ENCODE data around the gene ANKH. TPM values are rescaled to one million over a fixed set of nuclear protein-coding genes. Genes with fewer than 3 reads are reported as not detected.
A peak's percentile ranks its signal among the peaks of the same experiment; 100 is the strongest.

Gene ANKH
- total and polyA plus RNA-seq, 3 experiments from 2014 or later, result 47.0 to 80.5 (median 80.0) TPM

DNA sequence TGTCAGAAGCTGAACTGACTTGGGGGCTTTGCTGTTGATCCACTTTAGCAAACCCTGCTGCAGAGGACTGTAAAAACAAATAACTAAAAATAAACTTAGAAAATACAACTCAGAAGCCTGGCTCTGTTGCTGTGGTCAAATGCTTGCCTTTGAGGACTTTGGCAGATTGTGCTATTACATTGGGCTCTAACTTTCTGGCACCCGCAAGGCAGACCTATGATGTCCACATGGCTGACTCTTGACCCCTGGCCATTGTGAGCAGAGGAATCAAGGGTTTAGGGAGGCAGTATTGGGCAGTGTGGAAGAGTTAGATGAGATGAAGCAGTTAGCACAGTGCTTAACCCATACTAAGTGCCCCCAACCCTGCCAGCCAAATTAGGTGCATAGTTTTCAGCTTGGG is 173.1 kb downstream of the ANKH start:
- Histone ChIP-seq H3K27ac (ENCODE audit: low read depth, low read length) (no peak overlapping the region), H3K4me3 (ENCODE audit: low read length) (no peak overlapping the region), H3K36me3 (ENCODE audit: insufficient read depth, low read length) (peaks cover 20% of the 10 kb centered on the region), H3K27me3 (ENCODE audit: insufficient read depth, low read length, poor library complexity, severe bottlenecking) (no peaks in the 10 kb centered on the region), H3K4me1 (ENCODE audit: insufficient read depth, low read length) (peaks cover 29% of the 10 kb centered on the region), H3K9me3 (ENCODE audit: low read length) (no peaks in the 10 kb centered on the region)
- peak overlapping the region in 5 of 8 donors; percentile 44 to 92 (median 63) for H3K27ac Mint-ChIP-seq
- CTCF ChIA-PET, result interaction anchor here (1.3 to 1.4 kb wide), 3 partner anchors 10 to 15 kb away, joined by 3 to 4 read pairs (median 3); no protein-coding TSS in a partner anchor
- peaks cover 3 to 91% (median 24%) of the 10 kb centered on the region in 3 donors for H3K36me3 Mint-ChIP-seq
- no peak overlapping the region for H3K4me3 Mint-ChIP-seq
- H3K27me3 Mint-ChIP-seq, result no peaks in the 10 kb centered on the region
- no peak for DNase-seq
- H3K4me1 Mint-ChIP-seq, result peaks cover 43 to 81% (median 60%) of the 10 kb centered on the region in 3 donors
- POLR2A ChIA-PET, result no interaction called here
- no peaks in the 10 kb centered on the region for H3K9me3 Mint-ChIP-seq

DNA sequence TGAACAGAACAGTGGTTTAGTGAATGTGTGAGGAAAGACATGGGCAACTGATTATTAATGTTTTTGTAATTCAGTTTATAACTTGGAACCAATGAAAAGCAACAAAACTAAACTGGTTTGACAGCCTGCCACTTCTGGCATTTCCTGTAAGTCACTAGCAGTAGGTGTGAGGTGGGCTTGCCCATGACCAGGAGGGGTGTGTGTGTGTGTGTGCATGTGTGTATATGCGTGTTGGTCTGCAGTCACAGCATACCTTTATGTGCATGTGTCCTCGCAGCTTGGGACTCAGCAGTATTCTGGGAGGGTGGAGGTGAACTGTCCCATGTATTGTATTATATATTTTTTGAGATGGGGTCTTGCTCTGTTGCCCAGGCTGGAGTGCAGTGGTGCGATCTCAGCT is 174.7 kb downstream of the ANKH start:
- H3K4me1 Mint-ChIP-seq, result peaks cover 28 to 72% (median 44%) of the 10 kb centered on the region in 3 donors
- DNase-seq, result no peak
- Histone ChIP-seq H3K4me1 (ENCODE audit: insufficient read depth, low read length) (peaks cover 13% of the 10 kb centered on the region), H3K4me3 (ENCODE audit: low read length) (no peak overlapping the region), H3K36me3 (ENCODE audit: insufficient read depth, low read length) (peaks cover 28% of the 10 kb centered on the region), H3K27me3 (ENCODE audit: insufficient read depth, low read length, poor library complexity, severe bottlenecking) (no peaks in the 10 kb centered on the region), H3K27ac (ENCODE audit: low read depth, low read length) (no peak overlapping the region), H3K9me3 (ENCODE audit: low read length) (no peaks in the 10 kb centered on the region)
- H3K9me3 Mint-ChIP-seq, result no peaks in the 10 kb centered on the region
- no peaks in the 10 kb centered on the region for H3K27me3 Mint-ChIP-seq
- H3K36me3 Mint-ChIP-seq, result peaks cover 7 to 92% (median 28%) of the 10 kb centered on the region in 3 donors
- ChIA-PET POLR2A (no interaction called here), CTCF (no interaction called here)
- peak overlapping the region in 1 of 7 donors; percentile 15 for H3K4me3 Mint-ChIP-seq
- H3K27ac Mint-ChIP-seq, result peak overlapping the region in 4 of 8 donors; percentile 40 to 73 (median 42)

DNA sequence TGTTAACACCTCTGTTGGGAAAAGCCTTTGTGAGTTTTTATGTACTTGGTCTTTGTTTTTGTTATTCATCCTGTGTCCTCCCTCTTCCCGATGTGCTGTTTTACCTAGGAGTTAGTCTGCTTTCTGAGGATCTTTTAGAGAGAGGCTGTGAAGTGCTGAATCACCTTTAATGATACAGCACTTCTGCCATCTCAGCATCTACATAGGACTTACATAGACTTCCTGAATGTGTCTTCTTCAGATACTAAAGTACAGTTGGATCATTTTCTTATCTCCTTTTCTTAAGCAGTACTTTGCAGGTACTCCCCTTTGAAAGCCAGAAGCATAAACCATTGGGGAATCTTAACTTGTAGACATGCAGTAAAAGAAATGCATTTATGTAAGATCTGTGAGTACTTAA is 175.5 kb downstream of the ANKH start:
- Histone ChIP-seq H3K4me3 (ENCODE audit: low read length) (no peak overlapping the region), H3K27me3 (ENCODE audit: insufficient read depth, low read length, poor library complexity, severe bottlenecking) (no peaks in the 10 kb centered on the region), H3K9me3 (ENCODE audit: low read length) (no peaks in the 10 kb centered on the region), H3K27ac (ENCODE audit: low read depth, low read length) (no peak overlapping the region), H3K4me1 (ENCODE audit: insufficient read depth, low read length) (peaks cover 5% of the 10 kb centered on the region), H3K36me3 (ENCODE audit: insufficient read depth, low read length) (peaks cover 28% of the 10 kb centered on the region)
- DNase-seq, result no peak
- CTCF ChIA-PET, result interaction anchor here (0.9 to 1.9 kb wide), 2 partner anchors 26 to 31 kb away, joined by 3 to 6 read pairs; no protein-coding TSS in a partner anchor
- POLR2A ChIA-PET, result no interaction called here
- peaks cover 20 to 71% (median 36%) of the 10 kb centered on the region in 3 donors for H3K4me1 Mint-ChIP-seq
- H3K27me3 Mint-ChIP-seq, result no peaks in the 10 kb centered on the region
- peaks cover 7 to 93% (median 31%) of the 10 kb centered on the region in 3 donors for H3K36me3 Mint-ChIP-seq
- no peaks in the 10 kb centered on the region for H3K9me3 Mint-ChIP-seq
- peak overlapping the region in 6 of 8 donors; percentile 38 to 81 (median 56) for H3K27ac Mint-ChIP-seq
- no peak overlapping the region for H3K4me3 Mint-ChIP-seq

DNA sequence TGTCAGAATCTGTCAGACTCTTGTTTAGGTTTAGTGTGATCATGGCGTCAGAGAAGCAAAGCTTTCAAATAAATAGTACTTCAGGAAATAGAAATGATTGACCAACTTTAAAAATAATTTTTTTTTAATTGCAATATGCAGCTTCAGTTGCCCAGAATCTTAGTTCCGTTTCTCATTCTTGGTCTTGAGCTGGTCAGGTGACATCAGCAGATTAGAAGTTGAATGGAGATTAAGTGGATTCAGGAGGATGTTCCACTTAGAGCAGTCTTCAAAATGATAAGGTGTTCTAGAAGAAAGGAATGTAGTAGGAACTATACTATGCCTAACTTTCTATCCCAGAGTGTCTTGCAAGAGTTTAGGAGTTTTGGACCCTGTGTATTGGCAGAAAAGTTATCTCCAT is 176.4 kb downstream of the ANKH start:
- Mint-ChIP-seq H3K36me3 (peaks cover 16 to 96% (median 39%) of the 10 kb centered on the region in 3 donors), H3K27ac (peak overlapping the region in 1 of 8 donors; percentile 40), H3K4me1 (peaks cover 16 to 64% (median 30%) of the 10 kb centered on the region in 3 donors), H3K4me3 (no peak overlapping the region), H3K27me3 (no peaks in the 10 kb centered on the region), H3K9me3 (peaks cover 0 to 2% (median 0%) of the 10 kb centered on the region in 5 donors)
- peaks cover 34% of the 10 kb centered on the region for H3K36me3 ChIP-seq (ENCODE audit: insufficient read depth, low read length)
- ChIA-PET POLR2A (no interaction called here), CTCF (interaction anchor here (0.7 to 1.9 kb wide), 4 partner anchors 10 to 318 kb away, joined by 3 to 6 read pairs (median 4); no protein-coding TSS in a partner anchor)
- H3K27me3 ChIP-seq (ENCODE audit: insufficient read depth, low read length, poor library complexity, severe bottlenecking), result no peaks in the 10 kb centered on the region
- no peak for DNase-seq
- no peaks in the 10 kb centered on the region for H3K9me3 ChIP-seq (ENCODE audit: low read length)
- H3K4me3 ChIP-seq (ENCODE audit: low read length), result no peak overlapping the region
- no peak overlapping the region for H3K27ac ChIP-seq (ENCODE audit: low read depth, low read length)
- H3K4me1 ChIP-seq (ENCODE audit: insufficient read depth, low read length), result no peaks in the 10 kb centered on the region

DNA sequence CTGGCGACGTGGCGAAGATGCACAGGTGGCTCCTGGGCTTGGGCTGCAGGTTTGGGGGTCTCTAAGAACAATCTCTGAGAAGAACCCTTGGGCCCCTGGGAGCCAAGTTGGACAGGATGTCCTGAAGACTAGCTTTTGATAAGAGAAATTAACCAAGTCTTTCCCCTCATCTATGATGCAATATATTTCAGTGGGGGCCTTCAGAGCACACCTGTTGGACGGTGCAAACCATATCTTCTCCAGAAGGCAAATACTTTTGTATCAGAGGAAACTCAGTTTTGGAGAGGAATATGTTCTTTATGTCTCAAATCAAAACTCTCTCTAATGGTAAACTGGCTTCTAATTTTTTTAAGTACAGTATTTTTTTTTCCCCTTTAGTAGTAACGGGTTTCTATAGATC is 178.5 kb downstream of the ANKH start:
- Histone ChIP-seq H3K4me1 (ENCODE audit: insufficient read depth, low read length) (no peaks in the 10 kb centered on the region), H3K36me3 (ENCODE audit: insufficient read depth, low read length) (peaks cover 44% of the 10 kb centered on the region), H3K4me3 (ENCODE audit: low read length) (no peak overlapping the region), H3K9me3 (ENCODE audit: low read length) (no peaks in the 10 kb centered on the region), H3K27ac (ENCODE audit: low read depth, low read length) (no peak overlapping the region), H3K27me3 (ENCODE audit: insufficient read depth, low read length, poor library complexity, severe bottlenecking) (no peaks in the 10 kb centered on the region)
- no peaks in the 10 kb centered on the region for H3K27me3 Mint-ChIP-seq
- peak overlapping the region in 1 of 8 donors; percentile 12 for H3K27ac Mint-ChIP-seq
- peaks cover 6 to 46% (median 18%) of the 10 kb centered on the region in 3 donors for H3K4me1 Mint-ChIP-seq
- H3K4me3 Mint-ChIP-seq, result no peak overlapping the region
- peaks cover 0 to 2% (median 0%) of the 10 kb centered on the region in 5 donors for H3K9me3 Mint-ChIP-seq
- DNase-seq, result no peak
- H3K36me3 Mint-ChIP-seq, result peaks cover 25 to 96% (median 42%) of the 10 kb centered on the region in 3 donors
- ChIA-PET POLR2A (no interaction called here), CTCF (no interaction called here)

DNA sequence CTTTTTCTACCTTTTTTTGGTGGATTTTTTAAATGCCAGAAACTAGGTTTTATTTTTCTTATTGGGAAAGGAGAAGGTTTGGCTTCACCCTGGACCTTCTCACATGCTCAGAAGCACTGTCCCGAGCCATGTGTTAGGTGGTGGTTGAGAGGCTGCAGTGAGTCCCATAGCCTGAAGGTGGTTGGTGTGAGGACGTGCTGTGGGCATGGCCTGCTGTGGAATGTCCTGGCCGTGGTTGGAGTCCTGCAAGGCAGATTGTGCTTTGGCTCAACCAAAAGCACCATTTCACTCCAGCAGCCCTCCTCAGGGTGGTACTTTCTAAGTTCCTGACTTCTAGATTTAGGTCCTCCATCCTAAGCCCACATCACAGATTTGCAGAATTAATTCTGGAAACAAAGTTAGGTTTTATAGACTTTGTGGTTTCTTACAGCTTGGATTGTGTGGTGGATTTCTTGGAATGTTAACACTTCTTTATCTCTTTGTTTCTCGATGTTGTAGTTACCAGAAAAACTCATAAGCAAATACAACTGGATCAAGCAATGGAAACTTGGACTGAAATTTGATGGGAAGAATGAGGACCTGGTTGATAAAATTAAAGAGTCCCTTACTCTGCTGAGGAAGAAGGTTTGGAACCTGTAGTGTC is 184.4 kb downstream of the ANKH start:
- H3K4me1 Mint-ChIP-seq, result peaks cover 13 to 42% (median 19%) of the 10 kb centered on the region in 3 donors
- DNase-seq, result no peak
- Histone ChIP-seq H3K4me1 (ENCODE audit: insufficient read depth, low read length) (peaks cover 8% of the 10 kb centered on the region), H3K4me3 (ENCODE audit: low read length) (no peak overlapping the region), H3K27me3 (ENCODE audit: insufficient read depth, low read length, poor library complexity, severe bottlenecking) (no peaks in the 10 kb centered on the region), H3K36me3 (ENCODE audit: insufficient read depth, low read length) (peaks cover 38% of the 10 kb centered on the region), H3K9me3 (ENCODE audit: low read length) (no peaks in the 10 kb centered on the region), H3K27ac (ENCODE audit: low read depth, low read length) (no peak overlapping the region)
- no peaks in the 10 kb centered on the region for H3K27me3 Mint-ChIP-seq
- ChIA-PET POLR2A (no interaction called here), CTCF (interaction anchor here (1.1 to 4.5 kb wide), 4 partner anchors 16 to 314 kb away, joined by 4 to 35 read pairs (median 19); no protein-coding TSS in a partner anchor)
- peaks cover 0 to 2% (median 0%) of the 10 kb centered on the region in 5 donors for H3K9me3 Mint-ChIP-seq
- peak overlapping the region in 4 of 8 donors; percentile 15 to 60 (median 38) for H3K27ac Mint-ChIP-seq
- H3K4me3 Mint-ChIP-seq, result no peak overlapping the region
- H3K36me3 Mint-ChIP-seq, result peaks cover 21 to 95% (median 34%) of the 10 kb centered on the region in 3 donors

DNA sequence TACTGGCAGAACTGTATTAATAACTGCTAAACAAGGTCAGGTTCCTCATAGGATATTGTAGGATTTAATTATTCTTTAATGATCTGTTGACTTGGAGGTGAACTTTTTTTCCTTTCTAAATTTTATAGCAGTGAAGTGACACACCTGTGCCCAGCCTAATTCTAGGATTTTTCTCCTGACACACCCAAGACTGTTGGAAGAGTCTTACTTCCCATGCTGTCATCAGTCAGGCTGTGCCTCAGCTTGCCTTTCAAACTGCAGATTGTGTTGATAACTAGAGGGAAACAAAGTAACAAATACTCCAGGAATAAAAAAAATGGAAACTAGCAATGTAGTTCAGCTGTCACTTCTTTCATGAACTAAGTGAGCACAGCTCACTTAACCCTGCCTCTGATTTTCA is 185.1 kb downstream of the ANKH start:
- CTCF ChIA-PET, result interaction anchor here (1.1 to 4.5 kb wide), 8 partner anchors 17 to 319 kb away, joined by 4 to 35 read pairs (median 10); no protein-coding TSS in a partner anchor

DNA sequence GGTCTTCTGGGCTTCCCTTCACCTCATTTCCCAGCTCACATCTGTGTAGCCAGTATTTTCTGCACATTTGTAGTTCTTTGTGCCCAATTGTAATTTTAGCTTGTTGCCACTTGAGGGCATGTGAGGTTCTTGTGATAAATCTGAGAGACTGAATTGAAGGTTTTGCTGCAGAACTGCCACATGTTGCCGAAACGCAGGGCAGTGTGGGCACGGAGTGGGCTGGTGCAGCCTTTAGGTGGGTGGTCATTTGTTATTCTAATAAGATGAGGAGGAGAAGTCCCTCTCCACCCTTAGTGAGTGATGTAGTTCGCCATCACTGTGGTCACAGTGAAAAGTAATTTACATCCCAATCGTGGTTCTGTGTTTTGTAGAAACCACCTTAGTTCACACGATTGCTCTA is 185.8 kb downstream of the ANKH start:
- peaks cover 18 to 93% (median 31%) of the 10 kb centered on the region in 3 donors for H3K36me3 Mint-ChIP-seq
- peak overlapping the region in 6 of 7 donors; percentile 43 to 71 (median 61) for H3K4me3 Mint-ChIP-seq

More for the DNA sequence above, 185.1 kb downstream of the ANKH start:
- Histone ChIP-seq H3K9me3 (ENCODE audit: low read length) (no peaks in the 10 kb centered on the region), H3K27ac (ENCODE audit: low read depth, low read length) (no peak overlapping the region), H3K36me3 (ENCODE audit: insufficient read depth, low read length) (peaks cover 43% of the 10 kb centered on the region), H3K27me3 (ENCODE audit: insufficient read depth, low read length, poor library complexity, severe bottlenecking) (no peaks in the 10 kb centered on the region), H3K4me1 (ENCODE audit: insufficient read depth, low read length) (peaks cover 8% of the 10 kb centered on the region), H3K4me3 (ENCODE audit: low read length) (no peak overlapping the region)
- Mint-ChIP-seq H3K36me3 (peaks cover 21 to 95% (median 36%) of the 10 kb centered on the region in 3 donors), H3K4me3 (no peak overlapping the region), H3K4me1 (peaks cover 13 to 36% (median 19%) of the 10 kb centered on the region in 3 donors), H3K9me3 (peaks cover 0 to 2% (median 0%) of the 10 kb centered on the region in 5 donors), H3K27ac (peak overlapping the region in 3 of 8 donors; percentile 1 to 43 (median 33)), H3K27me3 (no peaks in the 10 kb centered on the region)
- no peak for DNase-seq
- POLR2A ChIA-PET, result no interaction called here

More for the DNA sequence above, 185.8 kb downstream of the ANKH start:
- DNase-seq, result peak in 2 of 5 donors; percentile 35 to 59
- Histone ChIP-seq H3K4me1 (ENCODE audit: insufficient read depth, low read length) (peaks cover 8% of the 10 kb centered on the region), H3K27ac (ENCODE audit: low read depth, low read length) (no peak overlapping the region), H3K9me3 (ENCODE audit: low read length) (no peaks in the 10 kb centered on the region), H3K27me3 (ENCODE audit: insufficient read depth, low read length, poor library complexity, severe bottlenecking) (no peaks in the 10 kb centered on the region), H3K4me3 (ENCODE audit: low read length) (no peak overlapping the region), H3K36me3 (ENCODE audit: insufficient read depth, low read length) (peaks cover 49% of the 10 kb centered on the region)
- H3K4me1 Mint-ChIP-seq, result peaks cover 13 to 33% (median 19%) of the 10 kb centered on the region in 3 donors
- H3K27me3 Mint-ChIP-seq, result no peaks in the 10 kb centered on the region
- H3K27ac Mint-ChIP-seq, result peak overlapping the region; percentile 26 to 89 (median 58)
- CTCF ChIA-PET, result interaction anchor here (0.7 to 4.5 kb wide), 22 partner anchors 8 to 320 kb away, joined by 3 to 35 read pairs (median 5); no protein-coding TSS in a partner anchor
- POLR2A ChIA-PET, result interaction anchor here (0.6 kb wide), 1 partner anchor 17 kb away, joined by 3 read pairs; no protein-coding TSS in a partner anchor
- peaks cover 0 to 2% (median 0%) of the 10 kb centered on the region in 5 donors for H3K9me3 Mint-ChIP-seq

All from CD8-positive, alpha-beta memory T cell (primary cell).